NCI-H1105 treated with DMSO at 0.1 percent for 48 hours (cell line): ENCODE measurements around the gene SFXN1.

Experiments used
- DNase-seq: peaks from one replicate; lab custom pipeline; 2025; lab: John Stamatoyannopoulos, UW

Gene SFXN1

GRCh38 chr5:175541264-175541663, 62.9 kb downstream of the SFXN1 start:
- DNase-seq = no peak

GRCh38 chr5:175542232-175542965, 64.0 kb downstream of the SFXN1 start:
- peak; percentile 6 for DNase-seq

- no peak for DNase-seq
These were observed 64.5 kb downstream of the SFXN1 start for GRCh38 chr5:175542966-175543235.

- DNase-seq = no peak
These were observed 65.8 kb downstream of the SFXN1 start for GRCh38 chr5:175544108-175544511.

- no peak for DNase-seq
These were observed 66.2 kb downstream of the SFXN1 start for GRCh38 chr5:175544586-175544985.

- no peak for DNase-seq
These were observed 69.5 kb downstream of the SFXN1 start for GRCh38 chr5:175547842-175548241.

GRCh38 chr5:175548626-175549311, 70.4 kb downstream of the SFXN1 start:
- DNase-seq = no peak

GRCh38 chr5:175550055-175550805, 71.9 kb downstream of the SFXN1 start:
- DNase-seq = no peak

- DNase-seq = no peak
These were observed 72.9 kb downstream of the SFXN1 start for GRCh38 chr5:175551266-175551665.

GRCh38 chr5:175554296-175554695, 75.9 kb downstream of the SFXN1 start:
- DNase-seq = no peak

- DNase-seq = no peak
These were observed 76.9 kb downstream of the SFXN1 start for GRCh38 chr5:175555168-175555785.

- no peak for DNase-seq
These were observed 78.4 kb downstream of the SFXN1 start for GRCh38 chr5:175556794-175557193.

GRCh38 chr5:175557778-175558177, 79.4 kb downstream of the SFXN1 start:
- DNase-seq = no peak

GRCh38 chr5:175558801-175559480, 80.6 kb downstream of the SFXN1 start:
- DNase-seq = no peak

- no peak for DNase-seq
These were observed 81.7 kb downstream of the SFXN1 start for GRCh38 chr5:175560011-175560410.

GRCh38 chr5:175561085-175561484, 82.7 kb downstream of the SFXN1 start:
- DNase-seq = no peak

GRCh38 chr5:175564716-175565115, 86.4 kb downstream of the SFXN1 start:
- no peak for DNase-seq

GRCh38 chr5:175566697-175567096, 88.3 kb downstream of the SFXN1 start:
- DNase-seq = no peak

GRCh38 chr5:175567954-175568353, 89.6 kb downstream of the SFXN1 start:
- DNase-seq = no peak

- DNase-seq = no peak
These were observed 91.3 kb downstream of the SFXN1 start for GRCh38 chr5:175569701-175570100.

- peak; percentile 7 for DNase-seq
These were observed 94.5 kb downstream of the SFXN1 start for GRCh38 chr5:175572886-175573285.
